ENCODE results near the gene TSPO2. TPM values are rescaled to one million over a fixed set of nuclear protein-coding genes. Genes with fewer than 3 reads are reported as not detected.
A peak's percentile ranks its signal among the peaks of the same experiment; 100 is the strongest.
"Not testable (repeated sequence)": the region's sequence is repeated elsewhere in the genome, so short reads cannot be mapped to it uniquely, and the experiment has no call there.

TSPO2 gene
- not detected in 2 replicates for total RNA-seq (2014; rRNA removed; shearing (Covaris generic))

GRCh38 chr6:41042226-41043055 lies at the start of gene TSPO2:
Gene TSPO2 (plus strand): TSS chr6:41042467. CDS start chr6:41042986, 519 bp downstream.
- no peak for DNase-seq (ENCODE audit: low spot score)

GRCh38 chr6:40992746-40993145 lies 49.5 kb upstream of the TSPO2 start:
- no peak for DNase-seq (ENCODE audit: low spot score)

GRCh38 chr6:40996591-40997233 lies 45.6 kb upstream of the TSPO2 start:
- DNase-seq (ENCODE audit: low spot score), result peak; percentile 70

- DNase-seq (ENCODE audit: low spot score), result peak; percentile 86
These were observed 44.9 kb upstream of the TSPO2 start for GRCh38 chr6:40997234-40997957.

GRCh38 chr6:40998661-40999060 lies 43.6 kb upstream of the TSPO2 start:
- no peak for DNase-seq (ENCODE audit: low spot score)

- DNase-seq (ENCODE audit: low spot score), result peak; percentile 49
These were observed 42.7 kb upstream of the TSPO2 start for GRCh38 chr6:40999569-40999968.

GRCh38 chr6:41000248-41000647 lies 42.0 kb upstream of the TSPO2 start:
- no peak for DNase-seq (ENCODE audit: low spot score)

- DNase-seq (ENCODE audit: low spot score), result no peak
These were observed 40.1 kb upstream of the TSPO2 start for GRCh38 chr6:41002168-41002567.

GRCh38 chr6:41006217-41006616 lies 36.0 kb upstream of the TSPO2 start:
- DNase-seq (ENCODE audit: low spot score), result peak; percentile 85

- DNase-seq (ENCODE audit: low spot score), result not testable (repeated sequence)
These were observed 35.3 kb upstream of the TSPO2 start for GRCh38 chr6:41006980-41007379.

- no peak for DNase-seq (ENCODE audit: low spot score)
These were observed 34.3 kb upstream of the TSPO2 start for GRCh38 chr6:41008011-41008410.

GRCh38 chr6:41009669-41010068 lies 32.6 kb upstream of the TSPO2 start:
- DNase-seq (ENCODE audit: low spot score), result no peak

- DNase-seq (ENCODE audit: low spot score), result no peak
These were observed 30.6 kb upstream of the TSPO2 start for GRCh38 chr6:41011673-41012072.

GRCh38 chr6:41013466-41014153 lies 28.7 kb upstream of the TSPO2 start:
- no peak for DNase-seq (ENCODE audit: low spot score)

- DNase-seq (ENCODE audit: low spot score), result no peak
These were observed 27.5 kb upstream of the TSPO2 start for GRCh38 chr6:41014780-41015179.

GRCh38 chr6:41015860-41016259 lies 26.4 kb upstream of the TSPO2 start:
- DNase-seq (ENCODE audit: low spot score), result not testable (repeated sequence)

GRCh38 chr6:41017663-41018062 lies 24.6 kb upstream of the TSPO2 start:
- DNase-seq (ENCODE audit: low spot score), result no peak

- DNase-seq (ENCODE audit: low spot score), result peak; percentile 35
These were observed 20.4 kb upstream of the TSPO2 start for GRCh38 chr6:41021832-41022231.

- no peak for DNase-seq (ENCODE audit: low spot score)
These were observed 20.0 kb upstream of the TSPO2 start for GRCh38 chr6:41022294-41022693.

- DNase-seq (ENCODE audit: low spot score), result no peak
These were observed 19.2 kb upstream of the TSPO2 start for GRCh38 chr6:41023114-41023513.

GRCh38 chr6:41025966-41026530 lies 16.2 kb upstream of the TSPO2 start:
- no peak for DNase-seq (ENCODE audit: low spot score)

All from HT-29 (cell line).